B cell (primary cell): ENCODE measurements around the gene L2HGDH. TPM values are rescaled to one million over a fixed set of nuclear protein-coding genes. Genes with fewer than 3 reads are reported as not detected.

Source experiments
- ATAC-seq: fragments of 200-7000 bp; cut with Tn5 transposase; one replicate; pipeline ENCODE4 v1.10.0; 2021; ENCODE audit warnings: low read depth, mild to moderate bottlenecking, moderate number of reproducible peaks, moderate library complexity
- CTCF ChIA-PET: fragments of 350-600 bp; sonication (Branson Sonifier 250); formaldehyde crosslinking; loops from one replicate; lab custom pipeline; 2021; ENCODE audit warnings: antibody characterized with exemption, inconsistent platforms; lab: Charles Lee
- POLR2A ChIA-PET: fragments of 350-600 bp; sonication (Branson Sonifier 250); formaldehyde crosslinking; loops from one replicate; lab custom pipeline; 2021; ENCODE audit warnings: antibody characterized with exemption; lab: Charles Lee
- DNase-seq: peaks from one replicate; pipeline ENCODE4 v3.0.0; 2013
- H2AFZ ChIP-seq: 2 replicates; pipeline ENCODE4 v1.6.1; 2012; ENCODE audit warnings: mild to moderate bottlenecking, low read depth, low read length; ENCODE audit not compliant: insufficient read depth, poor library complexity, severe bottlenecking
- H3K27ac ChIP-seq, 2 donors: 1 replicate in 1 of 2; 2 replicates in 1 of 2; pipeline ENCODE4 v1.5.1; 2012 to 2013; ENCODE audit warnings: low read length in 2 of 2, mild to moderate bottlenecking in 2 of 2, moderate library complexity in 1 of 2
- H3K27me3 ChIP-seq, 4 experiments: fragments of 200-600 bp in 1 of 4; sonication (generic) in 1 of 4; replicated peaks in 1 of 4; 1 replicate in 2 of 4; 2 replicates in 2 of 4; pipeline versions ENCODE4 v1.6.1 to v1.7.0; 2013 to 2016; ENCODE audit warnings: low read length in 3 of 4, mild to moderate bottlenecking in 2 of 4, mixed read lengths in 1 of 4, moderate library complexity in 1 of 4; ENCODE audit not compliant: insufficient read depth in 4 of 4, control insufficient read depth in 3 of 4; ENCODE audit errors: control extremely low read depth in 1 of 4
- H3K36me3 ChIP-seq, 2 experiments: replicated peaks in 1 of 2; 1 replicate in 1 of 2; 2 replicates in 1 of 2; pipeline versions ENCODE4 v1.6.1 to v1.7.1; 2013; ENCODE audit warnings: low read length in 1 of 2; ENCODE audit not compliant: insufficient read depth in 2 of 2, control insufficient read depth in 1 of 2; ENCODE audit errors: control extremely low read depth in 1 of 2, extremely low read depth in 1 of 2
- H3K4me1 ChIP-seq, 2 donors: fragments of 200-600 bp in 1 of 2; sonication (generic) in 1 of 2; 1 replicate in 1 of 2; 2 replicates in 1 of 2; pipeline versions ENCODE4 v1.5.1 to v1.6.1; 2013 to 2017; ENCODE audit warnings: low read length in 2 of 2; ENCODE audit not compliant: control insufficient read depth in 2 of 2, insufficient read depth in 2 of 2
- H3K4me2 ChIP-seq: replicated peaks from 2 replicates; pipeline ENCODE3; 2012; ENCODE audit warnings: mild to moderate bottlenecking, low read depth, low read length; ENCODE audit not compliant: poor library complexity, severe bottlenecking
- H3K4me3 ChIP-seq, 5 experiments: fragments of 200-600 bp in 1 of 5; sonication (generic) in 1 of 5; 1 replicate in 3 of 5; 2 replicates in 2 of 5; pipeline versions ENCODE4 v1.5.1 to v1.7.0; 2011 to 2016; ENCODE audit warnings: low read length in 4 of 5, mild to moderate bottlenecking in 4 of 5, low read depth in 2 of 5, control low read depth in 1 of 5, moderate library complexity in 1 of 5; ENCODE audit not compliant: insufficient read depth in 1 of 5; ENCODE audit errors: control extremely low read depth in 1 of 5, extremely low read depth in 1 of 5
- H3K79me2 ChIP-seq: fragments of 200-600 bp; sonication (generic); one replicate; pipeline ENCODE4 v1.6.0; 2016; ENCODE audit warnings: low read length; ENCODE audit not compliant: control insufficient read depth, insufficient read depth
- H3K9ac ChIP-seq: fragments of 200-600 bp; sonication (generic); 2 replicates; pipeline ENCODE4 v1.6.1; 2017; ENCODE audit warnings: mild to moderate bottlenecking, low read length, moderate library complexity
- H3K9me3 ChIP-seq, 3 donors: one replicate each; pipeline versions ENCODE4 v1.6.1 to v1.7.1; 2013; ENCODE audit warnings: low read length in 2 of 3; ENCODE audit not compliant: control insufficient read depth in 2 of 3, insufficient read depth in 1 of 3; ENCODE audit errors: control extremely low read depth in 1 of 3
- H4K20me1 ChIP-seq: 2 replicates; pipeline ENCODE4 v1.6.0; 2012; ENCODE audit warnings: mild to moderate bottlenecking, low read length; ENCODE audit not compliant: insufficient read depth, control insufficient read depth, poor library complexity, severe bottlenecking
- H3K27ac Mint-ChIP-seq: one replicate; pipeline ENCODE4 v1.8.0; 2021; ENCODE audit warnings: mixed read lengths
- H3K27me3 Mint-ChIP-seq: one replicate; pipeline ENCODE4 v1.8.0; 2021; ENCODE audit warnings: mixed read lengths
- H3K4me1 Mint-ChIP-seq: one replicate; pipeline ENCODE4 v1.8.0; 2021; ENCODE audit warnings: mixed read lengths
- H3K4me3 Mint-ChIP-seq: one replicate; pipeline ENCODE4 v1.8.0; 2021; ENCODE audit warnings: mixed read lengths
- H3K9me3 Mint-ChIP-seq: one replicate; pipeline ENCODE4 v1.8.0; 2022; ENCODE audit warnings: mixed read lengths; ENCODE audit not compliant: insufficient read depth
- CTCF ChIP-seq: fragments of 200-600 bp; IDR thresholded peaks from one replicate; pipeline ENCODE4 v1.8.0; 2022; ENCODE audit warnings: antibody characterized with exemption, mild to moderate bottlenecking
- EZH2 ChIP-seq: IDR thresholded peaks from 2 replicates; pipeline ENCODE4 v1.6.1; 2012; ENCODE audit warnings: borderline replicate concordance, low read depth, mild to moderate bottlenecking, moderate library complexity, low read length; ENCODE audit not compliant: insufficient read depth, poor library complexity, severe bottlenecking
- WGBS: methylation state at CpG from one replicate; pipeline ENCODE4 v1.1.5; 2013; ENCODE audit warnings: missing lambda C conversion rate; ENCODE audit not compliant: insufficient coverage; 5-methylcytosine and 5-hydroxymethylcytosine counted together
- intact Hi-C: fragments of 100-400 bp; cut with micrococcal nuclease; formaldehyde crosslinking; loops from one replicate; pipeline ENCODE4 v1.10.0; 2022
- polyA plus RNA-seq: library from polyadenylated mRNA; depleted of rRNA; stranded (reverse); fragments of >200 nt; gene quantifications from 2 replicates; pipeline ENCODE4 v1.2.3, GENCODE V29; 2012
- total RNA-seq, 2 donors: library from RNA; stranded (reverse); fragments of 120-200 nt in 1 of 2; gene quantifications; 1 replicate in 1 of 2; 2 replicates in 1 of 2; pipeline versions ENCODE4 v1.2.3 to v1.2.4, GENCODE V29; 2013 to 2022

The L2HGDH gene
- total and polyA plus RNA-seq, 2 donors (not counting 1 experiment from before 2014, with no cell fraction given), result 1.1 to 5.5 TPM

GRCh38 chr14:50350975-50351374 lies 38.9 kb upstream of the L2HGDH start:
- no peak overlapping the region for H3K9ac ChIP-seq
- POLR2A ChIA-PET, result no interaction called here
- H3K4me3 Mint-ChIP-seq, result no peak overlapping the region

GRCh38 chr14:50348933-50349332 lies 36.9 kb upstream of the L2HGDH start:
- Histone ChIP-seq H2AFZ (no peak overlapping the region), H3K27me3 (no peaks in the 10 kb centered on the region), H3K9me3 (no peaks in the 10 kb centered on the region), H3K4me2 (no peak overlapping the region), H3K4me3 (no peak overlapping the region), H4K20me1 (no peaks in the 10 kb centered on the region), H3K36me3 (peaks cover 0 to 3% of the 10 kb centered on the region in 2 experiments), H3K79me2 (peaks cover 3% of the 10 kb centered on the region), H3K9ac (no peak overlapping the region), H3K4me1 (no peaks in the 10 kb centered on the region), H3K27ac (no peak overlapping the region)
- ATAC-seq (no peak), DNase-seq (no peak)
- Mint-ChIP-seq H3K9me3 (no peaks in the 10 kb centered on the region), H3K4me1 (peaks cover 4% of the 10 kb centered on the region), H3K4me3 (no peak overlapping the region), H3K27me3 (no peaks in the 10 kb centered on the region), H3K27ac (no peak overlapping the region)
- ChIA-PET CTCF (no interaction called here), POLR2A (no interaction called here)
- TF ChIP-seq CTCF, result no peak
- TF ChIP-seq EZH2, result no peak
- intact Hi-C loops, result no loop called here

More at GRCh38 chr14:50350975-50351374, 38.9 kb upstream of the L2HGDH start:
- Histone ChIP-seq H3K4me2 (no peak overlapping the region), H3K4me1 (no peaks in the 10 kb centered on the region), H3K9me3 (no peaks in the 10 kb centered on the region), H4K20me1 (no peaks in the 10 kb centered on the region), H3K27me3 (no peaks in the 10 kb centered on the region), H3K79me2 (peaks cover 3% of the 10 kb centered on the region), H3K4me3 (no peak overlapping the region), H2AFZ (no peak overlapping the region), H3K27ac (no peak overlapping the region), H3K36me3 (peaks cover 0 to 4% of the 10 kb centered on the region in 2 experiments)
- Mint-ChIP-seq H3K27me3 (no peaks in the 10 kb centered on the region), H3K4me1 (no peaks in the 10 kb centered on the region), H3K9me3 (no peaks in the 10 kb centered on the region), H3K27ac (no peak overlapping the region)
- intact Hi-C loops, result no loop called here
- CTCF ChIA-PET, result interaction anchor here (1.2 to 2.1 kb wide), 3 partner anchors 12 to 193 kb away, joined by 3 to 6 read pairs (median 4); no protein-coding TSS in a partner anchor
- DNase-seq (no peak), ATAC-seq (no peak)
- 40% methylated on average over 1 of the region's 2 CpGs for WGBS
- TF ChIP-seq EZH2 (no peak), CTCF (no peak)
